HepG2 (cell line): ENCODE results near the gene PRPS1L1. TPM values are rescaled to one million over a fixed set of nuclear protein-coding genes. Genes with fewer than 3 reads are reported as not detected.

Experiments
- ATAC-seq: fragments of 200-7000 bp; cut with Tn5 transposase; 3 replicates; pipeline ENCODE4 v1.9.1; 2020; ENCODE audit warnings: mild to moderate bottlenecking, moderate library complexity
- BruUV-seq: library from RNA; stranded (reverse); fragments of 400-500 nt; replicated peaks from 2 replicates; lab custom pipeline; 2021; lab: Mats Ljungman, UMichigan
- CTCF ChIA-PET: fragments of 300-600 bp; formaldehyde crosslinking; extraction: SDS; loops from one replicate; lab custom pipeline; 2021; ENCODE audit warnings: low total read pairs, inconsistent platforms, low intra/inter-chr PET ratio; lab: Yijun Ruan, JAX
- POLR2A ChIA-PET: fragments of 350-600 bp; sonication (Branson Sonifier 250); formaldehyde crosslinking; loops from one replicate; lab custom pipeline; 2020; ENCODE audit warnings: antibody characterized with exemption, inconsistent platforms; lab: Yijun Ruan, JAX
- DNase-seq: peaks from one replicate; pipeline ENCODE4 v3.0.0-alpha.2; 2015; ENCODE audit warnings: low spot score
- FAIRE-seq: peaks from 3 replicates; lab custom pipeline; 2011; peaks lifted over from hg19 to GRCh38; lab: Jason Lieb, UNC
- H2AFZ ChIP-seq: one replicate; pipeline ENCODE4 v1.6.1; 2011; ENCODE audit warnings: low read length, inconsistent platforms
- H3K27ac ChIP-seq: fragments of 300-600 bp; 3 replicates; pipeline ENCODE4 v1.8.0; 2011; ENCODE audit warnings: mixed run types, mild to moderate bottlenecking, mixed read lengths, low read length, inconsistent platforms; ENCODE audit not compliant: insufficient read depth; ENCODE audit errors: extremely low read length
- H3K27me3 ChIP-seq, 2 experiments: fragments of 200-600 bp in 1 of 2; 2 replicates in 1 of 2; 3 replicates in 1 of 2; pipeline versions ENCODE4 v1.6.0 to v1.8.0; 2011; ENCODE audit warnings: low read length in 2 of 2, mild to moderate bottlenecking in 2 of 2, moderate library complexity in 2 of 2, inconsistent platforms in 1 of 2; ENCODE audit not compliant: insufficient read depth in 2 of 2, control insufficient read depth in 1 of 2
- H3K36me3 ChIP-seq, 2 experiments: fragments of 200-600 bp in 1 of 2; replicated peaks in 1 of 2; 2 replicates in 1 of 2; 3 replicates in 1 of 2; pipeline versions ENCODE4 v1.5.1 to v1.8.0; 2011; ENCODE audit warnings: low read length in 2 of 2, inconsistent platforms in 1 of 2; ENCODE audit not compliant: insufficient read depth in 2 of 2, control insufficient read depth in 1 of 2
- H3K4me1 ChIP-seq: 2 replicates; pipeline ENCODE4 v1.5.1; 2012; ENCODE audit warnings: low read length, inconsistent platforms; ENCODE audit not compliant: insufficient read depth
- H3K4me2 ChIP-seq: 2 replicates; pipeline ENCODE4 v1.6.0; 2011; ENCODE audit warnings: low read depth, low read length, inconsistent platforms
- H3K4me3 ChIP-seq, 3 experiments: fragments of 200-600 bp in 1 of 3; sonication (generic), shearing (Covaris generic) in 1 of 3; replicated peaks in 1 of 3; 2 replicates each; pipeline ENCODE4 v1.5.1; 2011 to 2016; ENCODE audit warnings: low read length in 3 of 3, inconsistent platforms in 2 of 3, low read depth in 2 of 3, mild to moderate bottlenecking in 2 of 3, control low read depth in 1 of 3, mixed read lengths in 1 of 3; ENCODE audit not compliant: insufficient read depth in 1 of 3
- H3K79me2 ChIP-seq: one replicate; pipeline ENCODE4 v1.6.1; 2011; ENCODE audit warnings: low read length, inconsistent platforms; ENCODE audit not compliant: insufficient read depth
- H3K9ac ChIP-seq: 2 replicates; pipeline ENCODE4 v1.6.0; 2011; ENCODE audit warnings: mild to moderate bottlenecking, low read depth, low read length, inconsistent platforms; ENCODE audit not compliant: insufficient read depth
- H3K9me3 ChIP-seq: 2 replicates; pipeline ENCODE4 v1.5.1; 2012; ENCODE audit warnings: mild to moderate bottlenecking, low read length
- H4K20me1 ChIP-seq: 2 replicates; pipeline ENCODE4 v1.6.0; 2011; ENCODE audit warnings: inconsistent platforms, mild to moderate bottlenecking, low read length, moderate library complexity; ENCODE audit not compliant: insufficient read depth
- ELF3 ChIP-seq: IDR thresholded peaks from 2 replicates; pipeline ENCODE4 v1.6.1; 2016; ENCODE audit warnings: missing genetic modification reagents, missing compliant biosample characterization
- PLRG1 ChIP-seq: fragments of 450-650 bp; conservative IDR thresholded peaks from 2 replicates; pipeline ENCODE4 v1.6.1; 2016
- SMAD3 ChIP-seq: sonication (generic); formaldehyde crosslinking; IDR thresholded peaks from 2 replicates; pipeline ENCODE4 v1.4.0; 2020; ENCODE audit warnings: missing genetic modification reagents
- SMARCE1 ChIP-seq: fragments of 450-650 bp; IDR thresholded peaks from 2 replicates; pipeline ENCODE4 v1.6.1; 2017; ENCODE audit warnings: borderline replicate concordance
- ZNF232 ChIP-seq: sonication (generic); formaldehyde crosslinking; IDR thresholded peaks from 2 replicates; pipeline ENCODE4 v1.4.0; 2020; ENCODE audit warnings: missing genetic modification reagents, borderline replicate concordance
- ZNF382 ChIP-seq: sonication (generic); formaldehyde crosslinking; IDR thresholded peaks from 2 replicates; pipeline ENCODE4 v1.5.0; 2020; ENCODE audit warnings: missing genetic modification reagents, mild to moderate bottlenecking, borderline replicate concordance
- ZNF496 ChIP-seq: sonication (generic); formaldehyde crosslinking; IDR thresholded peaks from 2 replicates; pipeline ENCODE4 v1.8.1; 2023; ENCODE audit warnings: mild to moderate bottlenecking, moderate library complexity, missing genetic modification reagents; ENCODE audit not compliant: insufficient replicate concordance
- WGBS: methylation state at CpG from one replicate; pipeline ENCODE4 v1.1.6; 2017; ENCODE audit warnings: low lambda C conversion rate; 5-methylcytosine and 5-hydroxymethylcytosine counted together
- in situ Hi-C: cut with HindIII; loops from 2 replicates; pipeline ENCODE4 v1.10.0; 2017; ENCODE audit warnings: low pct_unique_long_range_greater_than_20kb; ENCODE audit not compliant: extremely low pct_ligation_motif_present
- intact Hi-C: fragments of 100-400 bp; cut with micrococcal nuclease; formaldehyde crosslinking; loops from one replicate; pipeline ENCODE4 v1.10.0; 2022; ENCODE audit not compliant: unreplicated experiment
- polyA plus RNA-seq, 8 experiments: library from polyadenylated mRNA; depleted of rRNA in 3 of 8; stranded (reverse) in 7 of 8; unstranded in 1 of 8; fragments of >200 nt; fragmentation: Illumina TruSeq in 4 of 8; extraction: Trizol in 4 of 8; gene quantifications; 2 replicates each; pipeline versions ENCODE4 v1.2.1 to v1.2.3, GENCODE V29; 2011 to 2016; ENCODE audit warnings: low read depth in 4 of 8, missing spikeins in 1 of 8, mixed read lengths in 1 of 8; ENCODE audit not compliant: insufficient read depth in 1 of 8
- total RNA-seq, 5 experiments: library from RNA; depleted of rRNA; stranded (reverse); fragments of >200 nt; fragmentation: Illumina TruSeq; extraction: Trizol; gene quantifications; 2 replicates each; pipeline ENCODE4 v1.2.3, GENCODE V29; 2016; ENCODE audit warnings: low read depth in 1 of 5
- TF ChIP-seq, protein P1 (sequence below): sonication (generic); formaldehyde crosslinking; IDR thresholded peaks from 2 replicates; pipeline ENCODE4 v1.4.0; 2020; ENCODE audit warnings: low read depth, missing genetic modification reagents
- TF ChIP-seq, protein P2 (sequence below): sonication (generic); formaldehyde crosslinking; IDR thresholded peaks from 2 replicates; pipeline ENCODE4 v1.8.1; 2022; ENCODE audit warnings: mild to moderate bottlenecking, missing genetic modification reagents
- TF ChIP-seq, protein P3 (sequence below): sonication (generic); formaldehyde crosslinking; IDR thresholded peaks from 2 replicates; pipeline ENCODE4 v1.5.1; 2020; ENCODE audit warnings: mild to moderate bottlenecking, missing genetic modification reagents, borderline replicate concordance

The PRPS1L1 gene
- total and polyA plus RNA-seq, 2 of the 13 experiments (the other 11 are each of a cell fraction or from before 2014, with no cell fraction given), result not detected

DNA sequence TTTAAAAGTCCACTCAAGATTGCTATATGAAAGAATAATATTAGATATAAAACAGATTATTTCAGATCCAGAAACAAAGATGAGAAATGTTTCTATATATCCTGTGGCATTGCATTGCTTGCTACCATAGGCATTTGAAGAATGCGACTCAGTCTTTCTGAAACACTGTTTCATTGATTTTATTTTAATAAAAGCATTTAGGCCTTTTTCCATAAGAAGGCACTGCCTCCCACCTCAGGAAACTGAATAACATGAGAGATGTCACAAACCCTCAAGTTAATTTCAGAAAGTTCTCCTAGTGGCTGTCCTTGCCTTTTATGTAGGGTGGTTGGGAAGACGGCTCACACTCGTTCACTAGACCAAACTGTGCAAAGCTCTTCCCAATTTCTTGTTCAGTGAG, 23.3 kb downstream of the PRPS1L1 start:
- POLR2A ChIA-PET, result no interaction called here
- in situ Hi-C loops, result no loop called here
- Histone ChIP-seq H3K27me3 (no peaks in the 10 kb centered on the region), H2AFZ (no peak overlapping the region), H3K4me1 (no peaks in the 10 kb centered on the region), H3K79me2 (no peaks in the 10 kb centered on the region), H4K20me1 (no peaks in the 10 kb centered on the region), H3K9me3 (no peaks in the 10 kb centered on the region), H3K4me3 (no peak overlapping the region), H3K27ac (no peak overlapping the region), H3K4me2 (no peak overlapping the region), H3K36me3 (no peaks in the 10 kb centered on the region), H3K9ac (no peak overlapping the region)
- TF ChIP-seq PLRG1, result no peak
- TF ChIP-seq SMARCE1, result no peak
- no peak for TF ChIP-seq ZNF232
- no peak for TF ChIP-seq ZNF382
- TF ChIP-seq, protein P1, sequence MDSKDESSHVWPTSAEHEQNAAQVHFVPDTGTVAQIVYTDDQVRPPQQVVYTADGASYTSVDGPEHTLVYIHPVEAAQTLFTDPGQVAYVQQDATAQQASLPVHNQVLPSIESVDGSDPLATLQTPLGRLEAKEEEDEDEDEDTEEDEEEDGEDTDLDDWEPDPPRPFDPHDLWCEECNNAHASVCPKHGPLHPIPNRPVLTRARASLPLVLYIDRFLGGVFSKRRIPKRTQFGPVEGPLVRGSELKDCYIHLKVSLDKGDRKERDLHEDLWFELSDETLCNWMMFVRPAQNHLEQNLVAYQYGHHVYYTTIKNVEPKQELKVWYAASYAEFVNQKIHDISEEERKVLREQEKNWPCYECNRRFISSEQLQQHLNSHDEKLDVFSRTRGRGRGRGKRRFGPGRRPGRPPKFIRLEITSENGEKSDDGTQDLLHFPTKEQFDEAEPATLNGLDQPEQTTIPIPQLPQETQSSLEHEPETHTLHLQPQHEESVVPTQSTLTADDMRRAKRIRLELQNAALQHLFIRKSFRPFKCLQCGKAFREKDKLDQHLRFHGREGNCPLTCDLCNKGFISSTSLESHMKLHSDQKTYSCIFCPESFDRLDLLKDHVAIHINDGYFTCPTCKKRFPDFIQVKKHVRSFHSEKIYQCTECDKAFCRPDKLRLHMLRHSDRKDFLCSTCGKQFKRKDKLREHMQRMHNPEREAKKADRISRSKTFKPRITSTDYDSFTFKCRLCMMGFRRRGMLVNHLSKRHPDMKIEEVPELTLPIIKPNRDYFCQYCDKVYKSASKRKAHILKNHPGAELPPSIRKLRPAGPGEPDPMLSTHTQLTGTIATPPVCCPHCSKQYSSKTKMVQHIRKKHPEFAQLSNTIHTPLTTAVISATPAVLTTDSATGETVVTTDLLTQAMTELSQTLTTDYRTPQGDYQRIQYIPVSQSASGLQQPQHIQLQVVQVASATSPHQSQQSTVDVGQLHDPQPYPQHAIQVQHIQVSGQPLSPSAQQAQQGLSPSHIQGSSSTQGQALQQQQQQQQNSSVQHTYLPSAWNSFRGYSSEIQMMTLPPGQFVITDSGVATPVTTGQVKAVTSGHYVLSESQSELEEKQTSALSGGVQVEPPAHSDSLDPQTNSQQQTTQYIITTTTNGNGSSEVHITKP (CRISPR knock-in tag), result no peak
- no peak for TF ChIP-seq ELF3
- TF ChIP-seq, protein P2, sequence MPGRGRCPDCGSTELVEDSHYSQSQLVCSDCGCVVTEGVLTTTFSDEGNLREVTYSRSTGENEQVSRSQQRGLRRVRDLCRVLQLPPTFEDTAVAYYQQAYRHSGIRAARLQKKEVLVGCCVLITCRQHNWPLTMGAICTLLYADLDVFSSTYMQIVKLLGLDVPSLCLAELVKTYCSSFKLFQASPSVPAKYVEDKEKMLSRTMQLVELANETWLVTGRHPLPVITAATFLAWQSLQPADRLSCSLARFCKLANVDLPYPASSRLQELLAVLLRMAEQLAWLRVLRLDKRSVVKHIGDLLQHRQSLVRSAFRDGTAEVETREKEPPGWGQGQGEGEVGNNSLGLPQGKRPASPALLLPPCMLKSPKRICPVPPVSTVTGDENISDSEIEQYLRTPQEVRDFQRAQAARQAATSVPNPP (CRISPR knock-in tag), result no peak
- no peak for TF ChIP-seq SMAD3 (CRISPR knock-in tag)
- TF ChIP-seq ZNF496 (CRISPR knock-in tag), result no peak
- TF ChIP-seq, protein P3, sequence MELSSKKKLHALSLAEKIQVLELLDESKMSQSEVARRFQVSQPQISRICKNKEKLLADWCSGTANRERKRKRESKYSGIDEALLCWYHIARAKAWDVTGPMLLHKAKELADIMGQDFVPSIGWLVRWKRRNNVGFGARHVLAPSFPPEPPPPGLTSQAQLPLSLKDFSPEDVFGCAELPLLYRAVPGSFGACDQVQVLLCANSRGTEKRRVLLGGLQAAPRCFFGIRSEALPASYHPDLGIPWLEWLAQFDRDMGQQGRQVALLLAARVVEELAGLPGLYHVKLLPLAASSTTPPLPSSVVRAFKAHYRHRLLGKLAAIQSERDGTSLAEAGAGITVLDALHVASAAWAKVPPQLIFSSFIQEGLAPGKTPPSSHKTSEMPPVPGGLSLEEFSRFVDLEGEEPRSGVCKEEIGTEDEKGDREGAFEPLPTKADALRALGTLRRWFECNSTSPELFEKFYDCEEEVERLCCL (CRISPR knock-in tag), result no peak
- FAIRE-seq (no peak), DNase-seq (no peak), ATAC-seq (no peak)
- WGBS, result 47% methylated on average over 3 of the region's 3 CpGs
- CTCF ChIA-PET, result no interaction called here
- no TSS peak for BruUV-seq
- intact Hi-C loops, result no loop called here
